Measurements from ENCODE around the gene EVL. TPM values are rescaled to one million over a fixed set of nuclear protein-coding genes. Genes with fewer than 3 reads are reported as not detected.

Gene EVL
- total and polyA plus RNA-seq, 2 donors (not counting 1 experiment from before 2014, with no cell fraction given) = 23.5 to 28.1 TPM

DNA sequence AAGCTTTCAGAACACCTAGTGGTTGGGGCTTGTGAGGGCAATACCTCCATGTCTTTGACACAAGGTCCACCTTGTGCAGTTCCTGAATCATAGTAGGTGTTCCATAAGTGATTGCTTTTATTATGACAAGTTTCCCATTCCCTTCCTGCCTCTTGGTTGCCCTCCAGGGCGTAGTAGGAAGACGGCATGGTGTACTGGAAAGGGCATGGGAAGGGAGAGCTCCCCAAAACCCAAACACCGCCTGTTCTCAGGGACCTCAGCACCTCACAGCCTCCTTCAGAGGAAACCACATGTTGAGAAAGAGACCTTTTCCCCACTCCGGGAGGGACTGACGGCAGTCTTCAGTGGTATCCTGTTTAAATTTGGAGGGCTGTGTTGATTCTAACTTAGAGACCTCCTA is 21.1 kb downstream of the EVL start:
- DNase-seq (ENCODE audit: low read depth in 2 of 2) = no peak
- no peak overlapping the region for H3K4me3 ChIP-seq (replicated peaks in 1 of 4; ENCODE audit: control extremely low read depth in 1 of 4, insufficient read depth in 1 of 4, low read depth in 3 of 4, low read length in 4 of 4)
- H3K4me2 ChIP-seq (ENCODE audit: extremely low read depth, insufficient read depth, low read length) = no peak overlapping the region
- H3K79me2 ChIP-seq (ENCODE audit: control insufficient read depth, insufficient read depth, low read length) = no peaks in the 10 kb centered on the region
- H3K27me3 ChIP-seq (ENCODE audit: control insufficient read depth, insufficient read depth, low read length) = no peaks in the 10 kb centered on the region
- H3K4me1 ChIP-seq (ENCODE audit: control insufficient read depth, extremely low read depth, insufficient read depth, low read length) = no peaks in the 10 kb centered on the region
- H3K9ac ChIP-seq (ENCODE audit: insufficient read depth, low read length) = no peak overlapping the region
- no peak overlapping the region for H2AFZ ChIP-seq (ENCODE audit: low read length)
- no peak overlapping the region for H3K27ac ChIP-seq (ENCODE audit: insufficient read depth, low read length)
- TF ChIP-seq, protein P1, sequence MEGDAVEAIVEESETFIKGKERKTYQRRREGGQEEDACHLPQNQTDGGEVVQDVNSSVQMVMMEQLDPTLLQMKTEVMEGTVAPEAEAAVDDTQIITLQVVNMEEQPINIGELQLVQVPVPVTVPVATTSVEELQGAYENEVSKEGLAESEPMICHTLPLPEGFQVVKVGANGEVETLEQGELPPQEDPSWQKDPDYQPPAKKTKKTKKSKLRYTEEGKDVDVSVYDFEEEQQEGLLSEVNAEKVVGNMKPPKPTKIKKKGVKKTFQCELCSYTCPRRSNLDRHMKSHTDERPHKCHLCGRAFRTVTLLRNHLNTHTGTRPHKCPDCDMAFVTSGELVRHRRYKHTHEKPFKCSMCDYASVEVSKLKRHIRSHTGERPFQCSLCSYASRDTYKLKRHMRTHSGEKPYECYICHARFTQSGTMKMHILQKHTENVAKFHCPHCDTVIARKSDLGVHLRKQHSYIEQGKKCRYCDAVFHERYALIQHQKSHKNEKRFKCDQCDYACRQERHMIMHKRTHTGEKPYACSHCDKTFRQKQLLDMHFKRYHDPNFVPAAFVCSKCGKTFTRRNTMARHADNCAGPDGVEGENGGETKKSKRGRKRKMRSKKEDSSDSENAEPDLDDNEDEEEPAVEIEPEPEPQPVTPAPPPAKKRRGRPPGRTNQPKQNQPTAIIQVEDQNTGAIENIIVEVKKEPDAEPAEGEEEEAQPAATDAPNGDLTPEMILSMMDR (conservative IDR thresholded peaks at IDR 0.05 in 1 of 2, IDR thresholded peaks at IDR 0.05 in 1 of 2; ENCODE audit: low read depth in 1 of 2, low read length in 2 of 2) = no peak
- no peak for TF ChIP-seq EZH2 (IDR thresholded peaks at IDR 0.05; ENCODE audit: low read length, missing control alignments)
- H3K9me3 ChIP-seq (ENCODE audit: control insufficient read depth, insufficient read depth, low read depth, low read length) = no peaks in the 10 kb centered on the region
- H4K20me1 ChIP-seq (ENCODE audit: control insufficient read depth, extremely low read depth, insufficient read depth, low read length) = no peaks in the 10 kb centered on the region
- H3K36me3 ChIP-seq (ENCODE audit: control insufficient read depth, insufficient read depth, low read length) = no peaks in the 10 kb centered on the region

DNA sequence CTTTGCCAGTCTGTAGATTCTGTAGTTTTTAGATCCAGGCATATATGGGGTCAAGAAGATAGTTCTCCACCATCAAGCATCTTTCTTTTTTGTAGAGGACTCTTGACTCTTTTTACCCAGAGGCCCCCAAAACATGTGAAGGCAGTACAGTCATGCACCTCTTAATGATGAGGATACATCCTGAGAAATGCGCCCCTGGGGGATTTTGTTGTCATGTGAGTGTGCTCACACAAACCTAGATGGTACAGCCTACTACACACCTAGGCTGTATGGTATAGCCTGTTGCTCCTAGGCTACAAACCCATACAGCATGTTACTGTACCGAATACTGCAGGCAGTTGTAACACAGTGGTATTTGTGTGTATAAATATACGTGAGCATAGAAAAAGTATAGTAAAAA is 23.0 kb downstream of the EVL start:
- Histone ChIP-seq H2AFZ (ENCODE audit: low read length) (no peak overlapping the region), H3K4me2 (ENCODE audit: extremely low read depth, insufficient read depth, low read length) (no peak overlapping the region), H3K9ac (ENCODE audit: insufficient read depth, low read length) (no peak overlapping the region), H3K36me3 (ENCODE audit: control insufficient read depth, insufficient read depth, low read length) (no peaks in the 10 kb centered on the region), H3K4me3 (replicated peaks in 1 of 4; ENCODE audit: control extremely low read depth in 1 of 4, insufficient read depth in 1 of 4, low read depth in 3 of 4, low read length in 4 of 4) (no peak overlapping the region), H4K20me1 (ENCODE audit: control insufficient read depth, extremely low read depth, insufficient read depth, low read length) (no peaks in the 10 kb centered on the region), H3K79me2 (ENCODE audit: control insufficient read depth, insufficient read depth, low read length) (no peaks in the 10 kb centered on the region), H3K27me3 (ENCODE audit: control insufficient read depth, insufficient read depth, low read length) (no peaks in the 10 kb centered on the region), H3K4me1 (ENCODE audit: control insufficient read depth, extremely low read depth, insufficient read depth, low read length) (no peaks in the 10 kb centered on the region), H3K27ac (ENCODE audit: insufficient read depth, low read length) (no peak overlapping the region), H3K9me3 (ENCODE audit: control insufficient read depth, insufficient read depth, low read depth, low read length) (no peaks in the 10 kb centered on the region)
- TF ChIP-seq, protein P1 (conservative IDR thresholded peaks at IDR 0.05 in 1 of 2, IDR thresholded peaks at IDR 0.05 in 1 of 2; ENCODE audit: low read depth in 1 of 2, low read length in 2 of 2) = no peak
- no peak for TF ChIP-seq EZH2 (IDR thresholded peaks at IDR 0.05; ENCODE audit: low read length, missing control alignments)
- DNase-seq (ENCODE audit: low read depth in 2 of 2) = no peak

DNA sequence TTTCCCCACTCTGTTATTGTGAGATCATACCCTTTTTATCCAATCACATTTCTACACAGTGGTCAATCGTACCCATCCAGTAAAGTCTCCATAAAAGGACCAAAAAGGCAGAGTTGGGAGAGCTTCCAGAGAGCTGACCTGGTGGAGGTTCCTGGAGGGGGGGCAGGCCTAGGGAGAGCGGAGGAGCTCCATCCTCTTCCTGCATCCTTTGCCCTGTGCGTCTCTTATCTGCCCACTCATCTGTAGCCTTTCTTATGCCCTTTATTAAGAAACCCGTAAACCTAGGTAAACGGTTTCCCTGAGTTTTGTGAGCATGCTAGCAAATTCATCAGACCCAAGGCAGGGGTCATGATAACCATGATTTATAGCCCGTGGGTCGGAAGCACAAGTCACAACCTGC is 26.2 kb downstream of the EVL start:
- Histone ChIP-seq H3K79me2 (ENCODE audit: control insufficient read depth, insufficient read depth, low read length) (no peaks in the 10 kb centered on the region), H3K27ac (ENCODE audit: insufficient read depth, low read length) (no peak overlapping the region), H3K9ac (ENCODE audit: insufficient read depth, low read length) (no peak overlapping the region), H3K36me3 (ENCODE audit: control insufficient read depth, insufficient read depth, low read length) (no peaks in the 10 kb centered on the region), H2AFZ (ENCODE audit: low read length) (no peak overlapping the region), H3K4me1 (ENCODE audit: control insufficient read depth, extremely low read depth, insufficient read depth, low read length) (no peaks in the 10 kb centered on the region), H3K27me3 (ENCODE audit: control insufficient read depth, insufficient read depth, low read length) (no peaks in the 10 kb centered on the region), H3K4me2 (ENCODE audit: extremely low read depth, insufficient read depth, low read length) (no peak overlapping the region), H4K20me1 (ENCODE audit: control insufficient read depth, extremely low read depth, insufficient read depth, low read length) (no peaks in the 10 kb centered on the region), H3K4me3 (replicated peaks in 1 of 4; ENCODE audit: control extremely low read depth in 1 of 4, insufficient read depth in 1 of 4, low read depth in 3 of 4, low read length in 4 of 4) (no peak overlapping the region), H3K9me3 (ENCODE audit: control insufficient read depth, insufficient read depth, low read depth, low read length) (no peaks in the 10 kb centered on the region)
- no peak for TF ChIP-seq EZH2 (IDR thresholded peaks at IDR 0.05; ENCODE audit: low read length, missing control alignments)
- TF ChIP-seq, protein P1 (conservative IDR thresholded peaks at IDR 0.05 in 1 of 2, IDR thresholded peaks at IDR 0.05 in 1 of 2; ENCODE audit: low read depth in 1 of 2, low read length in 2 of 2) = no peak
- no peak for DNase-seq (ENCODE audit: low read depth in 2 of 2)

All from fibroblast of lung (primary cell).